ENCODE measurements around the gene DCAF15. TPM values are rescaled to one million over a fixed set of nuclear protein-coding genes. Genes with fewer than 3 reads are reported as not detected.

Gene DCAF15
- polyA plus RNA-seq, 3 donors: 2.8 to 116 (median 3.4) TPM

GRCh38 chr19:13958043-13958442 lies 5.7 kb downstream of the DCAF15 start:
- no peak overlapping the region for H3K4me3 ChIP-seq (replicated peaks in 1 of 3; ENCODE audit: low read depth in 2 of 3, low read length in 3 of 3)
- DNase-seq: no peak
- H3K9me3 ChIP-seq (replicated peaks in 1 of 2; ENCODE audit: control insufficient read depth in 1 of 2, insufficient read depth in 1 of 2, low read length in 2 of 2): no peaks in the 10 kb centered on the region
- peaks cover 10 to 12% of the 10 kb centered on the region in 2 donors for H3K4me1 ChIP-seq (ENCODE audit: control insufficient read depth in 1 of 2, insufficient read depth in 2 of 2, low read length in 2 of 2)
- intact Hi-C loops (cut with micrococcal nuclease): no loop called here
- H2AFZ ChIP-seq (ENCODE audit: insufficient read depth, low read depth, low read length, poor library complexity, severe bottlenecking): no peak overlapping the region
- no peak overlapping the region for H3K4me2 ChIP-seq (replicated peaks; ENCODE audit: extremely low read depth, low read length, poor library complexity, severe bottlenecking)
- Mint-ChIP-seq H3K4me3 (no peak overlapping the region), H3K27me3 (ENCODE audit: low read depth in 3 of 3) (no peaks in the 10 kb centered on the region), H3K36me3 (peaks cover 48 to 74% of the 10 kb centered on the region in 2 donors), H3K27ac (peak overlapping the region in 2 of 7 donors; percentile 1 to 57), H3K4me1 (peaks cover 9% of the 10 kb centered on the region), H3K9me3 (no peaks in the 10 kb centered on the region)
- peaks cover 73 to 88% of the 10 kb centered on the region in 2 donors for H3K36me3 ChIP-seq (replicated peaks in 1 of 2; ENCODE audit: control insufficient read depth in 1 of 2, insufficient read depth in 2 of 2, low read length in 2 of 2)
- no peaks in the 10 kb centered on the region for H3K27me3 ChIP-seq (ENCODE audit: control insufficient read depth in 2 of 2, insufficient read depth in 2 of 2, low read length in 2 of 2)
- no peak for TF ChIP-seq CTCF (IDR thresholded peaks at IDR 0.05)
- H3K79me2 ChIP-seq (ENCODE audit: insufficient read depth, low read length): peaks cover 27% of the 10 kb centered on the region
- H3K27ac ChIP-seq (ENCODE audit: low read depth in 1 of 2, low read length in 2 of 2): peak overlapping the region in 1 of 2 donors; percentile 20
- H4K20me1 ChIP-seq (ENCODE audit: insufficient read depth, low read length): peaks cover 38% of the 10 kb centered on the region
- H3K9ac ChIP-seq (ENCODE audit: insufficient read depth, low read length, poor library complexity, severe bottlenecking): no peak overlapping the region
- WGBS (ENCODE audit: insufficient coverage): 90% methylated on average over 11 of the region's 12 CpGs

GRCh38 chr19:13959141-13959961 lies 7.0 kb downstream of the DCAF15 start:
- Mint-ChIP-seq H3K4me1 (no peaks in the 10 kb centered on the region), H3K36me3 (peaks cover 50 to 81% of the 10 kb centered on the region in 2 donors), H3K4me3 (no peak overlapping the region), H3K9me3 (no peaks in the 10 kb centered on the region), H3K27me3 (ENCODE audit: low read depth in 3 of 3) (no peaks in the 10 kb centered on the region), H3K27ac (peak overlapping the region in 2 of 7 donors; percentile 19 to 68)
- Histone ChIP-seq H3K27ac (ENCODE audit: low read depth in 1 of 2, low read length in 2 of 2) (no peak overlapping the region), H3K4me2 (replicated peaks; ENCODE audit: extremely low read depth, low read length, poor library complexity, severe bottlenecking) (no peak overlapping the region), H3K9me3 (replicated peaks in 1 of 2; ENCODE audit: control insufficient read depth in 1 of 2, insufficient read depth in 1 of 2, low read length in 2 of 2) (no peaks in the 10 kb centered on the region), H3K79me2 (ENCODE audit: insufficient read depth, low read length) (peaks cover 14% of the 10 kb centered on the region), H3K27me3 (ENCODE audit: control insufficient read depth in 2 of 2, insufficient read depth in 2 of 2, low read length in 2 of 2) (no peaks in the 10 kb centered on the region), H3K4me3 (replicated peaks in 1 of 3; ENCODE audit: low read depth in 2 of 3, low read length in 3 of 3) (no peak overlapping the region), H2AFZ (ENCODE audit: insufficient read depth, low read depth, low read length, poor library complexity, severe bottlenecking) (no peak overlapping the region), H3K36me3 (replicated peaks in 1 of 2; ENCODE audit: control insufficient read depth in 1 of 2, insufficient read depth in 2 of 2, low read length in 2 of 2) (peaks cover 77 to 95% of the 10 kb centered on the region in 2 donors), H4K20me1 (ENCODE audit: insufficient read depth, low read length) (peaks cover 25% of the 10 kb centered on the region), H3K4me1 (ENCODE audit: control insufficient read depth in 1 of 2, insufficient read depth in 2 of 2, low read length in 2 of 2) (no peaks in the 10 kb centered on the region), H3K9ac (ENCODE audit: insufficient read depth, low read length, poor library complexity, severe bottlenecking) (no peak overlapping the region)
- WGBS (ENCODE audit: insufficient coverage): 89% methylated on average over 40 of the region's 41 CpGs
- DNase-seq: no peak
- TF ChIP-seq CTCF (IDR thresholded peaks at IDR 0.05): no peak
- intact Hi-C loops (cut with micrococcal nuclease): no loop called here
